GM19328 (cell line): ENCODE results near the gene CCDC141.

Experiments
- ATAC-seq: cut with Tn5 transposase; IDR thresholded peaks from one replicate; pipeline ENCODE4 v1.9.1; 2021; ENCODE audit warnings: mild to moderate bottlenecking, moderate library complexity; ENCODE audit not compliant: unreplicated experiment

CCDC141 gene

DNA sequence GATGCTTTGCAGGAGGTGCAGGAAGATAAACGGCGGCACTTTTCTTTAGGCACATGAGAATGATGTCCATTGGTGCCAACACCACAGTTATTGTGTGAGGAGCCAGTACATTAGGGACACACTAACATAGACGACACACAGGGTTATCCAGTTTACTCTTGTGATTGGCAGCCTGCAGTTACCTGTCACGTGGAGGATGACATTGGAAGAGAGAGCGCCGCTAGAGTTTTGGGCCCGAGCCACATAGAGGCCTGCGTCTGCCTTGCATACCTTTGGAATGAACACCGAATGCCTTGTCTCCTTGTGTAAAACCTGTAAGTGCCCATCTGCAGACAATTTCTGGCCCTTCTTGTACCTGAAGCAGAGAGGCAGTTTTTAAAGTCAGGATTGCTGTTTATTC is 215.9 kb downstream of the CCDC141 start:
- ATAC-seq, result no peak

- ATAC-seq, result no peak
Measured at GRCh38 chr2:178833382-178833781, 216.6 kb downstream of the CCDC141 start.

DNA sequence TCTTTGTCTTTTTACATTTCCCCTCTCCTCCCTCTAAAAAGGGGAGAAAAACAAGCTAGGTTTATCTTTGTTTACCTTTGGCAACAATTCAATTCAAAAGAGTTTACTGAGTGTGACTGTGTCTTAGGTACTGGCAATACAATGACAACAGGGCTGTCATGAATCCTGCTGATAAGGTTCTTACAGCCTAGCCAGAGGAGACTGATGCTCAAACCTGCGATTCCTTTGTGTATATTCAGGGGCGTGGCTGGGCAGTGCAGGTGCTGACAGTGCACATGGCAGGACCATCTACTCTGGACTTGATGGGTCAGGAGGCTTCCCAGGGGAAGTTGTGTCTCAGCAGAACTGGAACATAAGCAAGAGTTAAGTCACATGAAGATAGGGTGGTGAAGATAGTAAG is 219.5 kb downstream of the CCDC141 start:
- ATAC-seq, result no peak

DNA sequence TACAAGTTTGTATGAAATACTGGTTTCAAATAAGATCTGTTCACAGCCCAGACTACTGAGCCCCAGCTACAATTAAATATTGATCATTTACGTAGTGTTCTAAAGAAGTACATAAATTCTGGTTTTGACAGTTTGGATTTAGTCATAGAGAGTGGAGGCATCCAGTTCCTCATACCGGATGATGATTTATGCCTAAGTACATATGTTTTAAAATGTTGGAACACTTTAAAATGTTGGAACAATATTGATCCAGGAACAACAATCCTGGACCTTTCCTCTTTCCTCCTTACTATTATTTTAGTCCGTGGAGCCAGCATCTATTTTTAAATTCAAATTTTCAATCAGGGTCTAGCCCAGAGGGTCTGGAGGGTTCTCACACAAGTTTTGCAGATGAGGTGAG is 220.0 kb downstream of the CCDC141 start:
- ATAC-seq, result no peak

DNA sequence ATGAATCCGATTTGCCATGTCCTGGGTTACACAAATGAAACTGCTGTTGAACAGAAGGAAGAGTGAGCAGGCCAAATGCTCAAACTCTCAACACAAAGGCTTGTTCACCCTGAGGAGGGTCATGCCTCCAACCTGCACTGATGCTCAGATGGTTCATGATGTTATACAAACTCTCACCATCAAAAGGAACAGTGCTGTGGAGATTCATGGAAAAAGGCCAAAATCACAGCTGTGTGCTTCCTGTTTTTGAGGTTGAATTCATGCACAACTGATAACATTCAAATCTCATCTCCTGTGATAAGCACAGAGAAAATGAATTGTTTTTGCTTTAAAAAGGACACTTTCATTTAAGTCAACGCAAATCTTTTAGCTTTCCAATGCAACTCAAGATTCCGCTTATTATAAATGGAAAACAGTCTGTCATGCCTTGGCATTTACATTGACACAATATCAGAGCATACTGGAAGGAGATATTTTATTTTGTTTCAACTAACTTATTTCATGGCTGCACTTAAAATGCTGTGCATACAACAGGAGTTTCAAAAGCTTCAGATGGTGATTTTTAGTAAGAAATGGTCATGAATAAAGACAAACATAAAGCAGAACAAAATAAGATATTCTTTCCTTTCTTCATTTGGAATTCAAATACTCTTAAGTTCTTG is 220.5 kb downstream of the CCDC141 start:
- ATAC-seq, result no peak

DNA sequence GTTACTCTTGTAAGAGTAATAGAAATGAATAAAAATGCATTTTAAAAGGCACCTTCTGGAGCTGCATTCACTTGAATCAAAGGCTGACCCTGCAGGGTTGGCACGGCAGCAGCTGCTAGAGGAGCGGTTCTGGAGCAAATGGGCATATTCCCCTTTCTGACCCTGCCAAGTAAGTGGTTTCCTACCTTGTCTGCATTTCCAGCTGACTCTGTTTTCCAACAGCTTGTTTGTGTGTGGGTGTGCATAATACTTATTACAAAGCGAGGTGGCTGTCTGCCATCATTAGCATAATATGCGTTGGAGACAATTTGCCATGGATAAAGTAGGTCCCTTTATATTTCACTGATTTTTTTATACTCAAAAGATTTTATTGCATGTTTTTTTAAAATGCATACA is 221.5 kb downstream of the CCDC141 start:
- ATAC-seq, result no peak

- ATAC-seq, result no peak
Measured at GRCh38 chr2:178827739-178828485, 222.0 kb downstream of the CCDC141 start.

DNA sequence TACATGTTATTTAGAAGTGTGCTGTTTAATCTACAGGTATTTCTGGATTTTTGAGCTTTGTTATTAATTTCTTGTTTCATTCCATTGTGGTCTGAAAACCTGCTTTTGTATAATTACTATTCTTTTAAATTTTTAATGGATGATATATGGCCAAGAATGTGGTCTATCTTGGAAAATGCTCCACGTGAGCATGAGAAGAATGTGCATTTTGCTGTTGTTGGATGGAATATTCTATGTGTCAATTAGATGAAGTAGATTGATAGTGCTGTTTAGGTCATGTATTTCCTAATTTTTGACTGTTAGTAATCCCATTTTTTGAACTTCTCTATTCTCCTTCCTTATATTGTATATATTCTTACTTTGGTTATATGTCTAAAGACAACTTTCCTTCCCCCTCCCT is 222.8 kb downstream of the CCDC141 start:
- ATAC-seq, result no peak

- no peak for ATAC-seq
Measured at GRCh38 chr2:178825183-178825582, 224.8 kb downstream of the CCDC141 start.

DNA sequence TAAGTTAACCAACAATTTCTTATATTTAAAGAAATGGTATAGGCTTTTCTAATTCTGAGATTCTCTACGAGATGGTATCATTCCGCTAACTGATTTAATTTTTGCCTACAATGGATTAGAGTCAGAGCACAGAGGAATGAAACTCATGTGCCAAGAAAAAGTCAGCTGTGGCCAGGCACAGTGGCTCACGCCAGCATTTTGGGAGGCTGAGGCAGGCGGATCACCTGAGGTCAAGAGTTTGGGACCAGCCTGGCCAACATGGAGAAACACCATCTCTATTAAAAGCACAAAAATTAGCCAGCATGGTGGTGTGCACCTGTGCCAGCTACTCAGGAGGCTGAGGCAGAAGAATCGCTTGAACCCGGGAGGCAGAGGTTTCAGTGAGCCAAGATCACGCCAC is 225.8 kb downstream of the CCDC141 start:
- no peak for ATAC-seq

DNA sequence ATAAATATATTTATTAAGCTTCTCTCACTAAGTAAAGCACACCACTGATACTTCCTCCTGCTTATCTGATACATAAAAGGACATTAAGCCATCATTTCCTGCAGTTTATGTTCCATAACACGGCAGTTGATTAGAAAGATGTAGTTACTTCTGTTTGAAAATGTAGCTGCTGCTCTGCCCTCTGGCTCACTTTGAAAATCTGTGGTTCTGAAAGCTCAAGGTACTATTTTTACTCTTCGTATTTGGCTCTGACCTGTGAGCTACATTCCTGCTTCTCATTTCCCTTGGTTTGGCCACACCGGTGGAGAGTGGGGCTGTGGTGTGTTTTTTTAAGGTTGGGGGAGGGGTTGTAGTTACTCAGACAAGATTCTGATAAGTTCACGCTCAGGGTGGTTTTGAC is 229.9 kb downstream of the CCDC141 start:
- ATAC-seq, result no peak

DNA sequence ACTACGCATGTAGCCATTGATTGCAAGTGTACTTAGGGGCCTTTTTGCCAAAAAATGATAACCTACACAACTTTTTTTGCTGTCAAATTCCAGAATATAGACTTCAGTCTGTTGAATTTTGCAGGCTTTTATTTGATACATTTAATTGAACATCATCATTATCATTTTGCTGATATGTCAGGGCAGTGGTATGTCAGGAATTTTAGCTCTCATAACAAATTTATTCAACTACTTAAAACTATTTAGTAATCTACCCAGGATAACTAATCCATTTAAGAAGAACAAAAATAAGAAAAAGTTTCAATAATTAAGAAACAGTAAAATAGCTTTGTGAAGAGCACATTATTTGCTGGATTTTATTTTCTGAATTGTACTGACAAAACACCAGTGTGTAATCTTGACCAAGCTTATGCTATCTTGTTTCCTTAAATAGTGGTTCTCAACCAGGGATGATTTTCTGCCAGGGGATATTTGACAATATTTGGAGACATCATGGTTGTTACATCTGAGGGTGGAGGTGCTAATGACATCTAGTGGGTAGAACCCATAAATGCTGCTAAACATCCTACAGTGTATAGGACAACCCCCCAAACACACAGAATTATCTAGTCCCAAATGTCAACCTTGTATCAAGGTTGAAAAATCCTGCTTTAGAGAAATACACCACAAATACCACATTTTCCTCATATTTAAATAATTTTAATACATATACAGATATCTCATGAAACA is 230.6 kb downstream of the CCDC141 start:
- no peak for ATAC-seq

DNA sequence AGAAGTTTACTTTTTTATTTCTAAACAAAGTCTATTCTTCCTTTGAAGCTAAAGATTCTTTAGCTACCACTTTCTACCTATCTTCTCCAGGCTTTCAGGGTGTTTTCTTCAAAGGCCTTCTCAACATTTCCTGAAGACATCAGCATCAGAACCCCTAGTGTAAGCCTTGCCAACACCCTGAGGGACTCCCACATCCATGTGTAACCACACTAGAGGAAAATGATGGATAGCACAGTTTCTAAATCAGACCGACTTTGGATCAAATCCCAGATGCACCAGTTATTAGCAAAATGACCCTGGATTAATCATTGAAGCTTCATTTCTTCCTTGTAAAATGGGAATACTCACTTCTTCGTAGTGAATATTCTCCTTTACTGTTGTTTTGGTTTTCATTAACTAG is 238.0 kb downstream of the CCDC141 start:
- ATAC-seq, result no peak

GRCh38 chr2:178811045-178811444 is 238.9 kb downstream of the CCDC141 start:
- no peak for ATAC-seq

- no peak for ATAC-seq
Measured at GRCh38 chr2:178810422-178810821, 239.5 kb downstream of the CCDC141 start.

- ATAC-seq, result no peak
Measured at GRCh38 chr2:178807227-178808008, 242.5 kb downstream of the CCDC141 start, which contains the start of gene TTN. Gene TTN, minus strand, starts transcription at chr2:178807423. Its CDS starts 2,781 bp downstream, at chr2:178804642.

DNA sequence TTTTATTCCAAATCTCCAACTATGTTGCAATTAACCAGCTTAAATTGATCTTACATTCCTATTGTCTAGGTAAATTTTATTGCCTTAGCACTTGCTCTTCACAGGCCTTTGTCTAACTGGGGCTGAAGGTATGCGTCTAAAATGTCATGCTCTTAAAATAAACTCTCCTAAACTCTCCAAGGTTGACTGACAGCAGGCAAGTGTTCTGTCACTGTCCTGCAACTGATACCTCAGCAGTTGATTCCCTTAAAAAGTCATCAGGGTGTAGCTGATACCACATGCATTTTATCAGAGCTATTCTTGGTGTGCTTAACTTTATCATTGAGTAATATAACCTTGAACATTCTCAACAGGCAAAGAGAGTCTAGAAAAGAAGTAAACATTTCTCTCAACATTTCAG is 243.4 kb downstream of the CCDC141 start:
- ATAC-seq, result no peak

GRCh38 chr2:178805457-178805856 is 244.5 kb downstream of the CCDC141 start:
- no peak for ATAC-seq

GRCh38 chr2:178804791-178805190 is 245.1 kb downstream of the CCDC141 start:
- ATAC-seq, result no peak

DNA sequence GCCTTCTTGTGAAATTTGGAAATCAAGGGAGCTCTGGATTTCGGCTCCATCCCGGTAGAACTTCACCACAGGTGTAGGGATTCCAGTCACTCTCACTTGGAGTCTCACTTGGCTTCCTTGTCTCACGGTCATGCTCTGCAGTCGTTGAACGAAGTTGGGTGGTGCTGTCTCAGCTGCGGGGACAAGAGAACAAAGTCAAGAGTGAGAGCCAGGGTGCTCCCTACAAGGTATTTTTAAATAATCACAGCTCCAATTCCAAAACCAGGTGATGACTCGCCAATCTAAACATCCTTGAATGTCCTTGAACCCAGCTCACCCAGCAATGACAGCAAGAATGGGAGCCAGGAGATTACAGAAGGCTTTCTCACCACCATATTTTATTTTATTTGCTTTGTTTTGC is 249.4 kb downstream of the CCDC141 start:
- no peak for ATAC-seq

DNA sequence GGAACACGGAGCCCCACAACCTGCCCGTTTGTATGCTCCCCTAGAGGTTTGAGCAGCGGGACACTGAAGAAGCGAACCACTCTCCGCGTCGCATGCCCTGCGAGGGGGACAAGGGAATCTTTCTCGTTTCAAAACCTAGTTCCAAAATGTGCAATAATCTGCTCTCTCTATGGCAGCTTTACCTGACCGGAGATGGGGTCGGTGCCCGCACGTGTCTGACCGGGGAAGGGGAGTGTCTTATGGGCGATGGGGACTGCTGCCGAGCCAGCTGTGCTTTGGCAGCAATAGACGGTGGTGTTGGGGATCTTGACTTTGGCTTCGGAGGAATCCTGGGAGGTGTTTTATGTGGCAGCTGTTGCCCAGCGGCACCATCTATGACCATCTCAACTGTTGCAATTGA is 250.6 kb downstream of the CCDC141 start:
- ATAC-seq, result no peak
